Motor neuron (in vitro differentiated cells): ENCODE measurements around the gene HCN3. TPM values are rescaled to one million over a fixed set of nuclear protein-coding genes. Genes with fewer than 3 reads are reported as not detected.
A peak's percentile ranks its signal among the peaks of the same experiment; 100 is the strongest.
"Not testable (repeated sequence)": the region's sequence is repeated elsewhere in the genome, so short reads cannot be mapped to it uniquely, and the experiment has no call there.

Experiments
- ATAC-seq, 8 experiments: fragments of 200-7000 bp; cut with Tn5 transposase; replicated peaks in 6 of 8; 2 replicates each; pipeline ENCODE4 v1.8.0; 2021; ENCODE audit warnings: mild to moderate bottlenecking in 8 of 8, moderate library complexity in 8 of 8
- H3K27ac ChIP-seq, 2 donors: fragments of 250-450 bp; sonication (Bioruptor Pico); 2 replicates each; pipeline ENCODE4 v1.9.0; 2021; ENCODE audit warnings: antibody characterized with exemption in 2 of 2, mild to moderate bottlenecking in 2 of 2, moderate library complexity in 1 of 2
- H3K4me1 ChIP-seq, 2 donors: fragments of 250-450 bp; sonication (Bioruptor Pico); replicated peaks in 1 of 2; 2 replicates each; pipeline ENCODE4 v1.6.1; 2021; ENCODE audit warnings: antibody characterized with exemption in 2 of 2, mild to moderate bottlenecking in 2 of 2, moderate library complexity in 1 of 2
- H3K4me3 ChIP-seq, 5 donors: fragments of 250-450 bp; sonication (Bioruptor Pico); 2 replicates each; pipeline ENCODE4 v1.9.0; 2021; ENCODE audit warnings: antibody characterized with exemption in 5 of 5, mild to moderate bottlenecking in 5 of 5, moderate library complexity in 4 of 5
- WGBS, 10 experiments: fragments of 450-650 bp; shearing (Covaris generic); methylation state at CpG; one replicate each; pipeline ENCODE4 v1.0.0; 2022; 5-methylcytosine and 5-hydroxymethylcytosine counted together
- in situ Hi-C, 9 experiments: fragments of 400-800 bp; cut with MboI; loops; one replicate each; pipeline ENCODE4 v1.15.0; 2021; ENCODE audit warnings: low sequenced_read_pairs in 9 of 9, low pct_unique_long_range_greater_than_20kb in 2 of 9; ENCODE audit not compliant: unreplicated experiment in 9 of 9
- total RNA-seq, 8 experiments: library from RNA; unstranded; fragments of 300-600 nt; gene quantifications; 2 replicates each; pipeline versions ENCODE4 v1.2.3 to v1.2.4, GENCODE V29; 2022

HCN3 gene
- total RNA-seq, 8 experiments from 2014 or later: 0.76 to 33.4 (median 12.1) TPM

GRCh38 chr1:155245163-155245524 lies 32.1 kb upstream of the HCN3 start:
- peak overlapping the region; percentile 33 to 45 (median 41) for H3K4me3 ChIP-seq
- ATAC-seq: no peak
- H3K4me1 ChIP-seq: peaks cover 22 to 26% of the 10 kb centered on the region in 2 donors
- peak overlapping the region; percentile 84 to 91 for H3K27ac ChIP-seq
- WGBS, 10 experiments: 0 to 100% (median 63%) methylated on average over 2 to 8 of the region's 8 CpGs; no CpG with 5 or more reads in 1 of the 10 experiments
- in situ Hi-C loops: no loop called here

GRCh38 chr1:155246796-155247195 lies 30.5 kb upstream of the HCN3 start:
- WGBS, 10 experiments: 83 to 100% (median 99%) methylated on average over 2 to 3 of the region's 3 CpGs; no CpG with 5 or more reads in 2 of the 10 experiments
- H3K4me3 ChIP-seq, in situ Hi-C loops, ATAC-seq, H3K27ac ChIP-seq: not testable (repeated sequence)
- H3K4me1 ChIP-seq: peaks cover 23 to 26% of the 10 kb centered on the region in 2 donors

DNA sequence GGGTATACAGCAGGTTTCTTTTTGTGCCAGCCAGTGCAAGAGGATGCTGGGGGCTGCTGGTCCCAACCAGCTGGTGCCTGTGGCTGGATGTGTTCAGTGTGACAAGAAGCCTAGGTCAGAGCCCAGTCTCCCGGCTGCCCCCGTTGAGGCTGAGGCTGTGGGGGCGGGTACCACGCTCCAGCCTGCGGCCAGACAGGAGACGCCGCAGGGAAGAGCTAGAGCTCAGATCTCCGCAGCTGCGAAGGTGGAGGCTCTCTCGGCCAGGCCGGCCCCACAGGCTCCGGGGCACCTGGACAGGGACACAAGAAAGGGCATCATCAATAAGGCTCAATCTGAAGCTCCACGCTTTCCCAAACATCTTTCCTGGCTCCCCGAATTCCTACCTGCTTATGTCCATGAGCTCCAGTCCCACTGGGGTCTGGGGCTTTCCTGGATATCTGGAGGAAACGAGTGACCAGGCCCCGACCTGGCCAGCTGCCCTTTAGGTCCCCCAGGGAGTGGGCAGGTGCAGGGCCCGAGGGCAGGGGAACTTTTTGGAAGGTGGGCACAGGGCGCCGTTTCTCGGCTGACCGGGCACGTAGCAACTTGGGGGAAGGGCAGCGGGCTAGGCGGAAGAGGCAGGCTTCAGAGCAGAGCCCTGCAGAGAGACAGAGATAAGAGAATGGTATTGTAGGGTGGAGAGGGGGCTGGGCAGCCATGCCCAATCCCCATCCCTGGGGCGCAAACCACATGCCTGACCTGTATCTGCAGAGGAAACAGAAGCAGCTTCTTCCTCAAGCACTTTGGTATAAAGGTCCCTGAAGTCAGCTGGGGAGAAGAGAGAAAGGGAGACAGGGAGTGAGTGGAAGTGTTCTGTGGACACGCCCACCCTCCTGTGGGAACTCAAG lies 29.4 kb upstream of the HCN3 start:
- ATAC-seq: no peak
- H3K27ac ChIP-seq: no peak overlapping the region
- in situ Hi-C loops: no loop called here
- WGBS, 10 experiments: 70 to 97% (median 89%) methylated on average over 2 to 22 of the region's 26 CpGs; no CpG with 5 or more reads in 4 of the 10 experiments
- no peak overlapping the region for H3K4me3 ChIP-seq
- peaks cover 23 to 24% of the 10 kb centered on the region in 2 donors for H3K4me1 ChIP-seq

- in situ Hi-C loops: no loop called here
- H3K27ac ChIP-seq: peak overlapping the region in 1 of 2 donors; percentile 11
- WGBS, 10 experiments: 80% methylated on average over 4 of the region's 28 CpGs; no CpG with 5 or more reads in 9 of the 10 experiments
- H3K4me1 ChIP-seq: peaks cover 27 to 29% of the 10 kb centered on the region in 2 donors
- no peak overlapping the region for H3K4me3 ChIP-seq
- ATAC-seq: no peak
Measured at GRCh38 chr1:155250246-155250632, 27.0 kb upstream of the HCN3 start.

DNA sequence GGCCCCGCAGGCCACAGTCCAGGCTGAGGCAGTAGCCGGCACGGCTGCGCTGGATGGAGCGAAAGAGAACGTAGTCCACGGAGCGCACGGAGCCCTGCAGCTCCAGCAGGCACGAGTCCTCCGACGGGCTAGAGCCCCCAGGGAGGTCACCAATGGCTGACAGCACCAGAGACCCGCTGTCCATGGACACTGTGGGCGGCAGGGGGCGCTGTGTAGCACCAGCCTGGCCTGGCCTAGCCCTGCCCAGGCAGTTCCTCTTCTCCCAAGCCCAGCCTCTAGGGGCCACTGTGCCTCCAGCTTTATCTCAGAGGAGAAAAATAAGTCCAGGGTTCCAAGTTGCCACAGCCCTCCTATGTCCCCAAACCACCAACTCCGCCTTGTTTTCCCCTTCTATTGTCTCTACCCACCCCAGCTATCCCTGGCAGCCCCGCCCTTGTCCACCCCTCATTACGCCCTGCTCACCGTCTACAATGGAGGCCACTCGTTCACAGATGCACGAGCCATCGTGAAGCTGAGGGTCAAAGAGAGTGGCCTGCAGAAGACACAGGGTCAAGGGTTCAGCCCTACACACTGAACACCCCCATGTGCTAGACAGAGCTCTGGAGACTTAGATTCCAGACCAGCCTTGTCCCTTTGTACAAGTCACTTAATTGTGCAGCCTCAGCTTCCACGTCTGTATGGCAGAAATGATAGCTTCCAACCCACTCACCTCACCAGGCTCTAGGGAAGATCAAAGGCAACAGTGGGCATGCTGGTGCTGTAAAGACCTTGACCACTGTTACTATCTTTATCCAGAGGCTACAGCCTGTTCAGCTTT lies 26.4 kb upstream of the HCN3 start:
- H3K4me3 ChIP-seq: peak overlapping the region in 2 of 5 donors; percentile 0 to 3
- H3K27ac ChIP-seq: peak overlapping the region in 1 of 2 donors; percentile 11
- peak; percentile 55 to 78 (median 64) for ATAC-seq
- in situ Hi-C loops: no loop called here
- H3K4me1 ChIP-seq: peaks cover 24 to 28% of the 10 kb centered on the region in 2 donors
- WGBS, 10 experiments: 0 to 63% (median 26%) methylated on average over 1 to 7 of the region's 23 CpGs; no CpG with 5 or more reads in 3 of the 10 experiments

DNA sequence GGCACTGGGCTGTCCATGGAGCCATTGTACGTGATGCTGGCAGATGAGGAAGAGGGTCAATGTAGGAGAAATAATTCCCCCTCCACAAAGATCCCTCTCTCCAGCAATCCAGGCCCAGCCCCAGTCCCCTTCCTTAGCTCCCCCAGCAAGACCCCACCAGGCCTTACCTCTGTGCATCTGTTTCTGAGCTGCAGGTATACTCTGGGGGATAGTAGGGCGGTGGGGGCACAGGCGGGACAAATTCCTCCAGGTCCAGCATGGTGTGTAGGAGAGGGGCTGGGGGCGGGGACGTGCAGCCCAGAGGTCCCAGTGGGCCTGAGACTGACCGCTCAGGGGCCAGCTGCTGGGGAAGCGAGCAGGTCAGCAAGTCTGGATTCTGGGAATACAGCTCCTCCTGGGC lies 25.7 kb upstream of the HCN3 start:
- in situ Hi-C loops: no loop called here
- H3K27ac ChIP-seq: no peak overlapping the region
- no peak for ATAC-seq

DNA sequence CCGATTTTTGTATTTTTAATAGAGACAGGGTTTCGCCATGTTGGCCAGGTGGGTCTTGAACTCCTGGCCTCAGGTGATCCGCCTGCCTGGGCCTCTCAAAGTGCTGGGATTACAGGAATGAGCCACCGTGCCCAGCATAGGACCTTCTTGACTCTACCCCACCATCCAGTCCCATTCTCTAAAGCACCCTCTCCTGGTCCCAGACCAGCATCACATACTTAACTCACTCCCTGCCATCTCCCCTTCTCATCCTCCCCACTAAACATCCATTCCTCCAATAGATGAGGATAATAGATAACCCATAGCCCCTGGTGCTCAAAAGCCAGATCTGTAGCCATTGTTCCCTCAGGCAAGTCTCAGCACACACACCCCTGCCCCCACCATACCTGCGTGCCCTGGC lies 24.1 kb upstream of the HCN3 start:
- no peak for ATAC-seq
- no peak overlapping the region for H3K27ac ChIP-seq
- 79 to 88% (median 81%) methylated on average over 2 to 4 of the region's 5 CpGs; no CpG with 5 or more reads in 7 of the 10 experiments for WGBS, 10 experiments
- in situ Hi-C loops: no loop called here
- H3K4me1 ChIP-seq: peaks cover 25 to 30% of the 10 kb centered on the region in 2 donors
- H3K4me3 ChIP-seq: peak overlapping the region in 3 of 5 donors; percentile 58 to 67 (median 67)

More for the DNA sequence above, 25.7 kb upstream of the HCN3 start:
- H3K4me3 ChIP-seq: no peak overlapping the region
- WGBS, 10 experiments: 90% methylated on average over 2 of the region's 7 CpGs; no CpG with 5 or more reads in 9 of the 10 experiments
- H3K4me1 ChIP-seq: peaks cover 25 to 30% of the 10 kb centered on the region in 2 donors

- 35 to 78% (median 50%) methylated on average over 1 to 5 of the region's 5 CpGs; no CpG with 5 or more reads in 4 of the 10 experiments for WGBS, 10 experiments
- in situ Hi-C loops: no loop called here
- ATAC-seq: no peak
- Histone ChIP-seq H3K27ac (no peak overlapping the region), H3K4me1 (peaks cover 25 to 30% of the 10 kb centered on the region in 2 donors), H3K4me3 (peak overlapping the region in 4 of 5 donors; percentile 54 to 67 (median 62))
Measured at GRCh38 chr1:155253797-155254196, 23.5 kb upstream of the HCN3 start.

- in situ Hi-C loops: no loop called here
- Histone ChIP-seq H3K27ac (peak overlapping the region; percentile 79 to 89), H3K4me3 (peak overlapping the region; percentile 54 to 89 (median 67)), H3K4me1 (peaks cover 25 to 30% of the 10 kb centered on the region in 2 donors)
- WGBS, 10 experiments: 0 to 80% (median 39%) methylated on average over 1 to 6 of the region's 12 CpGs; no CpG with 5 or more reads in 3 of the 10 experiments
- peak in 3 of 8 experiments; percentile 0 to 12 (median 3) for ATAC-seq
Measured at GRCh38 chr1:155254228-155254713, 23.0 kb upstream of the HCN3 start.

DNA sequence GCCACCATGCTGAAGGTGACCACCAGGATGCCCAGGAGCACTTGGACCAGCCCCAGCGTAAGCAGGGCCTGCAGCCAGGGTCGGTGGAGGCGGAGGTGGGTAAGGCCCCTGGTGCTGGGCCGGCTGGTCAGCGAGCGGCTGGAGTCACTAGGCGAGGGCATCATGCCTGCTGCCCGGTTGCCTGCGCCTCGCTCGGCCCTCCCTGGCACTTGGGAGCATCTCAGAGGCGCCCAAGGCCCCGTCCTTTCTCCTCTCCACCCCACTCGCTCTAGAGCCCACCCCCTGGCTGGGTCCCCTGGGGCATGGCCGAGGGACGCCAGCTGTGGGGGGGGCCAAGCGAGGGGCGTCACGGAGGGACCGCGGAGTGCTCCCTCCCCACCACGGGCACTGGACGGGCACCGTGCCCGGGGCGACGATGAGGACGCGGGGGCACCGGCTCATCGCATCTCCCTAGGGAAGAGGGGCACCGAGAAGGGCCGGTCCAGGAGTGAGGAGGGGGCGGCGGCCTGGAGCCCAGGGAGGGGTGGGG lies 22.5 kb upstream of the HCN3 start:
- 0 to 31% (median 18%) methylated on average over 3 to 6 of the region's 35 CpGs; no CpG with 5 or more reads in 6 of the 10 experiments for WGBS, 10 experiments
- in situ Hi-C loops: no loop called here
- ATAC-seq: peak; percentile 0 to 31 (median 17)
- peak overlapping the region; percentile 79 to 89 for H3K27ac ChIP-seq
- H3K4me3 ChIP-seq: peak overlapping the region; percentile 54 to 89 (median 67)
- H3K4me1 ChIP-seq: peaks cover 25 to 30% of the 10 kb centered on the region in 2 donors

- in situ Hi-C loops: no loop called here
- ATAC-seq: peak; percentile 67 to 87 (median 84)
- Histone ChIP-seq H3K4me1 (peaks cover 24 to 30% of the 10 kb centered on the region in 2 donors), H3K27ac (peak within 1 kb of the TSS; percentile 79 to 89), H3K4me3 (peak within 1 kb of the TSS; percentile 54 to 89 (median 67))
- 0 to 31% (median 2%) methylated on average over 1 to 13 of the region's 54 CpGs; no CpG with 5 or more reads in 5 of the 10 experiments for WGBS, 10 experiments
Measured at GRCh38 chr1:155255243-155256007, 21.8 kb upstream of the HCN3 start, which contains the start of gene ENTREP3. ENTREP3 (minus strand) TSS chr1:155255483; CDS start chr1:155254877, 606 bp downstream.
